ENCODE measurements around the gene ZNF883. TPM values are rescaled to one million over a fixed set of nuclear protein-coding genes. Genes with fewer than 3 reads are reported as not detected.
A peak's percentile ranks its signal among the peaks of the same experiment; 100 is the strongest.

Gene ZNF883
- total and polyA plus RNA-seq, 9 of the 15 experiments (the other 6 are each of a cell fraction or from before 2014, with no cell fraction given) = 1.00 to 5.7 (median 3.7) TPM

GRCh38 chr9:113011911-113012381 lies at the start of gene ZNF883 (continued):
- TF ChIP-seq DIDO1 (tag; IDR thresholded peaks at IDR 0.05; ENCODE audit: low read depth) (0 out of 2 replicates have a peak, but pooled peaks have one; percentile 39), TEAD4 (IDR thresholded peaks at IDR 0.05; ENCODE audit: low read length) (no peak), TEAD4 (CRISPR knock-in tag; IDR thresholded peaks at IDR 0.05; ENCODE audit: borderline replicate concordance) (no peak), MLX (CRISPR knock-in tag; conservative IDR thresholded peaks at IDR 0.05) (no peak), ZNF324 (CRISPR knock-in tag; IDR thresholded peaks at IDR 0.05) (no peak), CHCHD3 (CRISPR knock-in tag; IDR thresholded peaks at IDR 0.05) (no peak), WHSC1 (IDR thresholded peaks at IDR 0.05; ENCODE audit: low read length) (no peak), PHB2 (IDR thresholded peaks at IDR 0.05; ENCODE audit: low read depth) (no peak), ELK3 (CRISPR knock-in tag; IDR thresholded peaks at IDR 0.05) (no peak), EGR1 (conservative IDR thresholded peaks at IDR 0.05) (peak; percentile 46), SIN3A (IDR thresholded peaks at IDR 0.05; ENCODE audit: borderline replicate concordance in 2 of 2, control insufficient read depth in 1 of 2, low read depth in 2 of 2, low read length in 2 of 2) (no peak), BRD4 (IDR thresholded peaks at IDR 0.05) (no peak), TAF7 (tag; IDR thresholded peaks at IDR 0.05) (no peak), CREM (IDR thresholded peaks at IDR 0.05; ENCODE audit: low read depth) (peak; percentile 87), ZC3H4 (CRISPR knock-in tag; IDR thresholded peaks at IDR 0.05; ENCODE audit: borderline replicate concordance) (no peak), NR2C2 (CRISPR knock-in tag; IDR thresholded peaks at IDR 0.05) (no peak), NR2C2 (tag; IDR thresholded peaks at IDR 0.05) (peak; percentile 48; the same call in 1 of the 2 replicates), NR2F6 (CRISPR knock-in tag; IDR thresholded peaks at IDR 0.05) (no peak), ADNP (tag; IDR thresholded peaks at IDR 0.05) (no peak), CXXC5 (CRISPR knock-in tag; IDR thresholded peaks at IDR 0.05) (peak; percentile 81), MNT (conservative IDR thresholded peaks at IDR 0.05) (peak; percentile 34 to 77), ATF1 (CRISPR knock-in tag; IDR thresholded peaks at IDR 0.05) (no peak), ATF1 (tag; IDR thresholded peaks at IDR 0.05) (peak; percentile 75), ZNF644 (tag; IDR thresholded peaks at IDR 0.05; ENCODE audit: low read depth) (no peak), BCL6 (CRISPR knock-in tag; IDR thresholded peaks at IDR 0.05) (no peak), KDM2B (CRISPR knock-in tag; IDR thresholded peaks at IDR 0.05) (no peak)

Data from K562 (cell line).